IPS-18a (cell line): ENCODE data around the gene SPATA4.
"Not testable (repeated sequence)": the region's sequence is repeated elsewhere in the genome, so short reads cannot be mapped to it uniquely, and the experiment has no call there.

Source experiments
- H3K27ac ChIP-seq: one replicate; pipeline ENCODE4 v1.5.1; 2013; ENCODE audit warnings: low read length
- H3K27me3 ChIP-seq: one replicate; pipeline ENCODE4 v1.6.1; 2013; ENCODE audit warnings: mild to moderate bottlenecking, low read length; ENCODE audit not compliant: control insufficient read depth, insufficient read depth
- H3K36me3 ChIP-seq: one replicate; pipeline ENCODE4 v1.6.1; 2013; ENCODE audit warnings: low read depth, low read length; ENCODE audit not compliant: control insufficient read depth
- H3K4me1 ChIP-seq: one replicate; pipeline ENCODE4 v1.6.1; 2013; ENCODE audit warnings: low read depth, low read length; ENCODE audit not compliant: control insufficient read depth
- H3K4me3 ChIP-seq: one replicate; pipeline ENCODE4 v1.5.1; 2013; ENCODE audit warnings: low read length
- H3K9ac ChIP-seq: one replicate; pipeline ENCODE4 v1.6.1; 2013; ENCODE audit warnings: mild to moderate bottlenecking, low read length, moderate library complexity
- H3K9me3 ChIP-seq: one replicate; pipeline ENCODE4 v1.6.1; 2013; ENCODE audit warnings: low read depth, low read length; ENCODE audit not compliant: control insufficient read depth

SPATA4 gene

GRCh38 chr4:176212351-176212750 lies 17.0 kb upstream of the SPATA4 start:
- H3K4me1 ChIP-seq, H3K9ac ChIP-seq, H3K9me3 ChIP-seq, H3K4me3 ChIP-seq, H3K36me3 ChIP-seq, H3K27ac ChIP-seq, H3K27me3 ChIP-seq: not testable (repeated sequence)

- H3K36me3 ChIP-seq = no peaks in the 10 kb centered on the region
- H3K4me1 ChIP-seq = peaks cover 1% of the 10 kb centered on the region
- H3K27ac ChIP-seq = no peak overlapping the region
- H3K9ac ChIP-seq = no peak overlapping the region
- H3K4me3 ChIP-seq = no peak overlapping the region
- no peaks in the 10 kb centered on the region for H3K9me3 ChIP-seq
- no peaks in the 10 kb centered on the region for H3K27me3 ChIP-seq
Measured at GRCh38 chr4:176210579-176211296, 15.4 kb upstream of the SPATA4 start.

GRCh38 chr4:176210101-176210500 lies 14.7 kb upstream of the SPATA4 start:
- H3K9ac ChIP-seq = no peak overlapping the region
- H3K27me3 ChIP-seq = no peaks in the 10 kb centered on the region
- peaks cover 5% of the 10 kb centered on the region for H3K4me1 ChIP-seq
- H3K9me3 ChIP-seq = no peaks in the 10 kb centered on the region
- no peak overlapping the region for H3K4me3 ChIP-seq
- no peaks in the 10 kb centered on the region for H3K36me3 ChIP-seq
- no peak overlapping the region for H3K27ac ChIP-seq

GRCh38 chr4:176209535-176209934 lies 14.2 kb upstream of the SPATA4 start:
- Histone ChIP-seq H3K9ac (no peak overlapping the region), H3K27me3 (no peaks in the 10 kb centered on the region), H3K4me1 (peaks cover 5% of the 10 kb centered on the region), H3K36me3 (no peaks in the 10 kb centered on the region), H3K9me3 (no peaks in the 10 kb centered on the region), H3K4me3 (no peak overlapping the region), H3K27ac (no peak overlapping the region)

- Histone ChIP-seq H3K4me3 (no peak overlapping the region), H3K4me1 (peaks cover 5% of the 10 kb centered on the region), H3K27ac (no peak overlapping the region)
Measured at GRCh38 chr4:176207839-176208238, 12.5 kb upstream of the SPATA4 start.

GRCh38 chr4:176205299-176205698 lies 9.9 kb upstream of the SPATA4 start:
- Histone ChIP-seq H3K9ac (no peak overlapping the region), H3K4me3 (no peak overlapping the region), H3K36me3 (no peaks in the 10 kb centered on the region), H3K27me3 (no peaks in the 10 kb centered on the region), H3K9me3 (no peaks in the 10 kb centered on the region), H3K4me1 (peaks cover 5% of the 10 kb centered on the region), H3K27ac (no peak overlapping the region)

More at GRCh38 chr4:176207839-176208238, 12.5 kb upstream of the SPATA4 start:
- Histone ChIP-seq H3K9ac (no peak overlapping the region), H3K36me3 (no peaks in the 10 kb centered on the region), H3K27me3 (no peaks in the 10 kb centered on the region), H3K9me3 (no peaks in the 10 kb centered on the region)

- no peaks in the 10 kb centered on the region for H3K36me3 ChIP-seq
- no peaks in the 10 kb centered on the region for H3K27me3 ChIP-seq
- no peaks in the 10 kb centered on the region for H3K9me3 ChIP-seq
- H3K4me1 ChIP-seq = peaks cover 7% of the 10 kb centered on the region
- no peak overlapping the region for H3K4me3 ChIP-seq
- no peak overlapping the region for H3K27ac ChIP-seq
- no peak overlapping the region for H3K9ac ChIP-seq
Measured at GRCh38 chr4:176198316-176198903, 3.0 kb upstream of the SPATA4 start.

GRCh38 chr4:176193938-176194337 lies 1.4 kb downstream of the SPATA4 start:
- no peaks in the 10 kb centered on the region for H3K9me3 ChIP-seq
- H3K27me3 ChIP-seq = no peaks in the 10 kb centered on the region
- no peak overlapping the region for H3K9ac ChIP-seq
- H3K27ac ChIP-seq = no peak overlapping the region
- H3K36me3 ChIP-seq = no peaks in the 10 kb centered on the region
- H3K4me3 ChIP-seq = no peak overlapping the region
- peaks cover 17% of the 10 kb centered on the region for H3K4me1 ChIP-seq

- H3K4me1 ChIP-seq = peaks cover 17% of the 10 kb centered on the region
- H3K4me3 ChIP-seq = no peak overlapping the region
- H3K27ac ChIP-seq = no peak overlapping the region
- no peaks in the 10 kb centered on the region for H3K27me3 ChIP-seq
- no peak overlapping the region for H3K9ac ChIP-seq
- no peaks in the 10 kb centered on the region for H3K9me3 ChIP-seq
- no peaks in the 10 kb centered on the region for H3K36me3 ChIP-seq
Measured at GRCh38 chr4:176193126-176193525, 2.3 kb downstream of the SPATA4 start.

GRCh38 chr4:176191974-176192373 lies 3.4 kb downstream of the SPATA4 start:
- peaks cover 24% of the 10 kb centered on the region for H3K4me1 ChIP-seq
- H3K36me3 ChIP-seq = no peaks in the 10 kb centered on the region
- H3K4me3 ChIP-seq = no peak overlapping the region
- H3K27me3 ChIP-seq = no peaks in the 10 kb centered on the region
- no peak overlapping the region for H3K27ac ChIP-seq
- H3K9ac ChIP-seq = no peak overlapping the region
- H3K9me3 ChIP-seq = no peaks in the 10 kb centered on the region

- H3K9me3 ChIP-seq = no peaks in the 10 kb centered on the region
- no peak overlapping the region for H3K4me3 ChIP-seq
- no peak overlapping the region for H3K27ac ChIP-seq
- H3K36me3 ChIP-seq = no peaks in the 10 kb centered on the region
- no peak overlapping the region for H3K9ac ChIP-seq
- H3K4me1 ChIP-seq = peaks cover 38% of the 10 kb centered on the region
- no peaks in the 10 kb centered on the region for H3K27me3 ChIP-seq
Measured at GRCh38 chr4:176189891-176190795, 5.2 kb downstream of the SPATA4 start.
